NCI-H2081 (cell line): ENCODE measurements around the gene ALKBH1.
"Not testable (repeated sequence)": the region's sequence is repeated elsewhere in the genome, so short reads cannot be mapped to it uniquely, and the experiment has no call there.

Source experiments
- DNase-seq, 2 experiments: peaks; one replicate each; lab custom pipeline; 2025; lab: John Stamatoyannopoulos, UW

The ALKBH1 gene, protein sequence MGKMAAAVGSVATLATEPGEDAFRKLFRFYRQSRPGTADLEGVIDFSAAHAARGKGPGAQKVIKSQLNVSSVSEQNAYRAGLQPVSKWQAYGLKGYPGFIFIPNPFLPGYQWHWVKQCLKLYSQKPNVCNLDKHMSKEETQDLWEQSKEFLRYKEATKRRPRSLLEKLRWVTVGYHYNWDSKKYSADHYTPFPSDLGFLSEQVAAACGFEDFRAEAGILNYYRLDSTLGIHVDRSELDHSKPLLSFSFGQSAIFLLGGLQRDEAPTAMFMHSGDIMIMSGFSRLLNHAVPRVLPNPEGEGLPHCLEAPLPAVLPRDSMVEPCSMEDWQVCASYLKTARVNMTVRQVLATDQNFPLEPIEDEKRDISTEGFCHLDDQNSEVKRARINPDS

GRCh38 chr14:77707724-77708408 lies at the start of gene ALKBH1, which contains the start of gene SLIRP:
TSS of gene ALKBH1 (minus strand) at chr14:77708023. CDS start at chr14:77708004, 19 bp downstream.
TSS of gene SLIRP (plus strand) at chr14:77708103. CDS start at chr14:77708112, 9 bp downstream.
- peak; percentile 73 to 86 for DNase-seq

GRCh38 chr14:77752799-77753516 lies 45.1 kb upstream of the ALKBH1 start:
- no peak for DNase-seq

DNA sequence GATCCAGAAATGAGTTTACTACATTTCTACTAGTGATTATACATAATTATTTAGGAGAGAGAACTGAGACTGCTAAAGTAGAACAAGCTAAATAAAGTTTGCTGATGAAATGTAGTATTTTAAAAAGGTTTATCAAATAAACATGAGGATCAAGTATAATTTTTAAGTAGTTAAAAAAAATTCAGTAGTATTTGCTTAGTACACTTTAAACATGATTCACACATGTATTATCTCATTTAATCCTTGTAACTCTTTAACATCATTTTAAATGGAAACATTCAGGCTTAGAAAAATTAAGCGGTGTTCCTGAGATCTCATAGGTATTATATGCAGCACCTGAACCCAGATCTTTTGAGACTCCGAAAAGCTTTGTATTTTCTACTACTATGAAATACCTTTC lies 44.4 kb upstream of the ALKBH1 start:
- no peak for DNase-seq

DNA sequence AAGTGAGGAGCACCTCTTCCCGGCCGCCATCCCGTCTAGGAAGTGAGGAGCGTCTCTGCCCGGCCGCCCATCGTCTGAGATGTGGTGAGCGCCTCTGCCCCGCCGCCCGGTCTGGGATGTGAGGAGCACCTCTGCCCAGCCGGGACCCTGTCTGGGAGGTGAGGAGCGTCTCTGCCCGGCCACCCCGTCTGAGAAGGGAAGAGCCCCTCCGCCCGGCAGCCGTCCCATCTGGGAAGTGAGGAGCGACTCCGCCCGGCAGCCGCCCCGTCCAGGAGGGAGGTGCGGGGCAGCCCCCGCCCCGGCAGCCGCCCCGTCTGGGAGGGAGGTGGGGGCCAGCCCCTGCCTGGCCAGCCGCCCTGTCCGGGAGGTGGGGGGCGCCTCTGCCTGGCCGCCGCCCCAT lies 39.6 kb upstream of the ALKBH1 start:
- DNase-seq: not testable (repeated sequence)

DNA sequence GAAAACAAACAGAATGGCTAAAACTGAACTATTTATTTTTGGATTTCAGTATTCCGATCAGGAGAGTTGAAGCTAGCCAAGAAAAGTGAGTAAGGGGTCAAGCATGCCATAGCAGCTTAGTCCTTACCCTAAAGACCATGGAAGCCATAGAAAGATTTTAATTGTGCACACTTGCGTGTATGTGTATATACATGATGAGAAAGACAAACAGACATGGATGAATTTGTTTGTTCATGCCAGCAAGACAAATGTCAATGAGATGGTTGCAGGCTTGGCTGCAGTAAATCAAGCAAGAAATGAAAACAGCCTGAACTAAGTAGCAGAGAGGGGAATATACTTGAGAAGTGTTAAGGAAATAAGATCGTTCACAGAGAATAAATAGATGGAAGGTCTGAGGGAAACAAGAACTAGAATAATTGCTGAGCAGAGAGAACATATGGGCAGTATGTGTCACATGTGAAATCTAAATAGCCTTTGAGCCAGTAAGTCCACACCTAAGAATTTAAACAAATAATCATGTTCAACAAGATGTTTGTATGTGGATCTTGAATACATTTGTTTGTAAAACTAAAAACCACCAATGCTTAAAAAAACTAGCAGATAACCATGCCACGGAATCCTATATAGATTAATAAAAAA lies 38.4 kb upstream of the ALKBH1 start:
- DNase-seq: peak in 1 of 2 experiments; percentile 13

DNA sequence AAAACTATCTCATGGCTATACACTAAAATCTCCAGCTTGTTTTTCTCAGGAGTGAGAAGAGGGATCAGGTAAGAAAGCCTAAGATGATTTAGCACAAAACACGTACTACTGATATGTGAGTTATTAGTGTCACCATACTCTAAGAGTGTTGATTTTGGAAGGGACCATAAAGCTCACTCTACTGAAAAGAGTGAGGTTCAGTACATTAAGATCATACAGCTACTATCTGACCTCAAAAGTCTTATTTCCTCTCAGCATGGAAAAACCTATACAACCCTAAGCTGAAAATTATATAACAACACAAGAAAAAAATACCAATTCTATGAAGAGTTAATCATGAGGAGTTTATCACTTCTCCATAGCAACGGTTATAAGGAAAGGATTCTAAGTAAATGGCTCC lies 33.6 kb upstream of the ALKBH1 start:
- no peak for DNase-seq

- no peak for DNase-seq
These were observed 30.9 kb upstream of the ALKBH1 start for GRCh38 chr14:77738559-77739250.

DNA sequence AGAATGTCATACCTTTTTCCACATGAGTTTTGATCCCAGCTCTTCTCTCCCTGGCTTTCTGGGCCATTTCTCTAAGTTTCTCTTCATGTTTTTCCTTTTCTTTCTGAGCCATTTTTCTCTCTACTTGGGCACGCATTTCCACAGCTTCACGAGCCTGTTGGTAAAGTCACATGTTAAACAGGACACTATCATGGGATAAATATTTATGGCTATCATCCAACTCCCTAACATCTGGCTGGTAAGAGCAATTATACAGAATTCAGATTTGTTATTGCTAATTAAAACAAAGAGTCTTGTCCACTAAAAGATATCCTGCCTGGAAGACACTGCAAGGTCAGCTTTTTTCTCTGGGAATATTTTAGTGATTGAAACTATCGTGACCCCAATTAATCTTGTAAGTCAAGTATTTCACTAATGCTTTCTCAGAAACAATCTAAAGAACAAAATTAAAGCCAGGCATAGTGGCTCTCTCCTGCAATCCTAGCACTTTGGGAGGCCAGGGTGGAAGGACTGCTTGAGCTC lies 23.2 kb upstream of the ALKBH1 start:
- DNase-seq: no peak

DNA sequence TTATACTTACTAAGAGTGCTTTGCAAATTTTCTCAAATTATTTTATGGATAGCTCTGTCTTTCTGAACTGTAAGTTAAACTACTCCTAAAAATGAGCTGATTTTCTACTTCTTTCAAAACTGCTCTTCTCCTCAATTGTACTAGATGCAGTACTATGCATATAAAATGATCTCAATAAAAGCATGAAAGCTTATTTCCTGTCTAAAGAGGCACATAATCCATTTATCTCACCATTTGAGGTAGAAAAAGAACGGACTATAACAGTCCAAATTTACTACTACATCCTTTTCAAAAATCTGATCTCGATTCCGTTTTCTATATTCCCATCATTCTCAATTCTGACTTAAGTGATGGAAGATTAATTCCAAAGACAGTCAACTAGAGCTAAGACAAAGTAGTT lies 14.5 kb upstream of the ALKBH1 start:
- no peak for DNase-seq

GRCh38 chr14:77721437-77721836 lies 13.6 kb upstream of the ALKBH1 start:
- no peak for DNase-seq

DNA sequence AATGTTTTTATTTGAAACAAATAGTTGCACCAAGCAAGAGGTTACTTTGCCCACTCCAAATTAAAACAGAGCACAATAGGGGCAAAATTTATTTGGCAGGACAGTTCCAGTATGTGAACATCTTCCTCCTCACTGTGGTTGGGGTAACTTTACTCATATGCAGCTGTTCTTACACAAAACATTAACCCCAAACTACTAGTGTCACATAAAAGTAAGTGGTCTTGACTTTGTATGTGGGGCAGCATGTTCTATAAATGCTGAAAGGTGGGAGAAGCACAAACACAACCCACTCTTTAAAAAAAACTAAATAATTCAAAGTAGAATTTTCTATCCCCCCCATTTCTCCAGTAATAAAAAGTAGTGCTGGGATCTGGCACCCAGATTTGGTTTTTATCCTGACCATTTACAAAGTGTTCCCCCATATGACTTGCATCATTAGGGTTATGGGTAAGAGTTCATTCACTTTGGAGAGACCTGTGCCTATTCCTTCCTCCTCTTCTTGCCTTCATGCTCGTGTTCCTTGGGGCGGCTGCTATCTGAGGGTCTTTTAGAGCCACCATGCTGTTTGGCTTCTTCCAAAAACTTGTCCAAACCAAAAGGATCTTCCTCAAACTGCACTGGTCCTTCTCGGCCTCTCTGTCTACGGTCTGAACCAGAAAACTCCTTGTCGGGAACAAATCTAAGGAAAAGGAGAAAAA lies 9.9 kb upstream of the ALKBH1 start:
- DNase-seq: no peak

- no peak for DNase-seq
These were observed 7.1 kb upstream of the ALKBH1 start for GRCh38 chr14:77714926-77715325.

- DNase-seq: no peak
These were observed 2.5 kb upstream of the ALKBH1 start for GRCh38 chr14:77710364-77710763.

- DNase-seq: no peak
These were observed 1.6 kb upstream of the ALKBH1 start for GRCh38 chr14:77709412-77709811.

DNA sequence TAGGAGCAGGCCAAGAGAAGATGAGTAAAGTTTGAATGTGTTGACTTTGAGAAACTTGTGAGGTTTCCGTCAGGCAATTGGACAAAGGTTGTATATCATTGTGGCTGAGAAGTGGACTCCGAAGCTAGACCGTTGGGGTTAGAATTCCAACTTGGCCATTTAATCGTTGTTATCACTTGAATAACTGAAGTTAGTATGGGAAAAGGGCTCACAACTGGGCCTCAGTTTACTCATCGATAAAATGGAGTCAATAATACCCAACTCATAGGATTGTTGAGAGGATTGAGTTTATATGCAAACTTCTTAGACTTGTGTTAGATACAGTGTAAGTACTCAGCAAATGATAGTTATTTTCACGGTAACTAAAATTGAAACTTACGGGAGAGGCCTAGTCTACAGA lies 926 bp upstream of the ALKBH1 start:
- DNase-seq: no peak

GRCh38 chr14:77707355-77707723 lies 484 bp downstream of the ALKBH1 start:
- DNase-seq: peak in 1 of 2 experiments; percentile 44

GRCh38 chr14:77691259-77691658 lies 16.6 kb downstream of the ALKBH1 start:
- no peak for DNase-seq

DNA sequence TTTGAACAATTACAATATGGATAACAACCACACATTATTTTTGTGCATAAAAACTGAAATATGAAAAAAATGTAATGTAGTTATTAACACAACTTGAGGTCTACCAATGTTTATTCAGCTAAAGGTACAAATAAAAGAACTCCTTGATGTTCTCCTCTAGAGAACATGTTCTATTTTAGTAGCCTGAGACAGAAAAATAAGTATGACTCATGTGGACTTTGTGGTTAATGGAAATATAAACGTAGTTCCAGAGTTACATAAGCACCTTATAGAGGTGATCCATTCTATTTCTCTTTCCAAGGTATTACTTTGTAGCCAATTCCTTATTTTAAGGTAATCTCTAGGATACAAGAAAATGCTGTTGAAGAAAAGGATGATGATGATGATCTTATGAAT lies 25.7 kb downstream of the ALKBH1 start:
- DNase-seq: no peak

- peak; percentile 27 to 86 for DNase-seq
These were observed 26.3 kb downstream of the ALKBH1 start for GRCh38 chr14:77681196-77682157.

GRCh38 chr14:77674931-77675330 lies 32.9 kb downstream of the ALKBH1 start:
- peak in 1 of 2 experiments; percentile 17 for DNase-seq
